ENCODE data around the gene DMRTA1. TPM values are rescaled to one million over a fixed set of nuclear protein-coding genes. Genes with fewer than 3 reads are reported as not detected.
"Not testable (repeated sequence)": the region's sequence is repeated elsewhere in the genome, so short reads cannot be mapped to it uniquely, and the experiment has no call there.

Gene DMRTA1
- total RNA-seq, 2 experiments from 2014 or later = not detected

- Mint-ChIP-seq H3K9me3 (ENCODE audit: insufficient read depth) (no peaks in the 10 kb centered on the region), H3K27ac (no peak overlapping the region), H3K4me1 (ENCODE audit: low read depth) (no peaks in the 10 kb centered on the region), H3K36me3 (ENCODE audit: low read depth) (no peaks in the 10 kb centered on the region), H3K27me3 (ENCODE audit: low read depth) (no peaks in the 10 kb centered on the region), H3K4me3 (no peak overlapping the region)
- CTCF ChIA-PET = interaction anchor here (1.0 kb wide), 1 partner anchor 12 kb away, joined by 3 read pairs; no protein-coding TSS in a partner anchor
- POLR2A ChIA-PET = no interaction called here
- ATAC-seq (no peak), DNase-seq (no peak)
Measured at GRCh38 chr9:22481566-22481965, 34.9 kb downstream of the DMRTA1 start.

DNA sequence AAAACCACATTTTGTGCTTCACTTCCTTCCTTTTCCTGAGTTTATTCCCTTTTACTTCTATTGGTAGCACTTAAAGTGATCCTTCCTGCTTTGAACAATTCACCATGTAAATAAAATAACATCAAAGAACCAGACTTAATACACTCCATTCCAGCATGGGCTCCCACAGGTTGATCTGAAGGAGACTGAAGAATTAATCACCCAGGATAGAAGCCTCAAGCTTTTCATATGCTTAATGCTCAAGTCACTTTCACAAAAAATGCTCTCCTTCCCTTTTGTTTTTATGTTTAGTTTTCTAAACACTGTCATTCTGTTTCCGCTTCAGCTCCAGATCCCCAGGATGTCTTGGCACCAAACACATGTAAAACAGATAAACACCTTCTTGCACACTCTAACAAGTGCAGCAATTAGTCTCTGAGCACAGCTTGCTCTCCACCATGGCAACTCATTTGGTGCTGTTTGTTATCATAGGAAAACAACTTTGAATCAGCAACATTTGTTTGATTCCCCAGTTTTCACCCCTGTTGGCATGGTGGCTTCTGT, 37.0 kb downstream of the DMRTA1 start:
- Mint-ChIP-seq H3K27ac (no peak overlapping the region), H3K36me3 (ENCODE audit: low read depth) (no peaks in the 10 kb centered on the region), H3K9me3 (ENCODE audit: insufficient read depth) (no peaks in the 10 kb centered on the region), H3K27me3 (ENCODE audit: low read depth) (no peaks in the 10 kb centered on the region), H3K4me1 (ENCODE audit: low read depth) (no peaks in the 10 kb centered on the region), H3K4me3 (no peak overlapping the region)
- DNase-seq (no peak), ATAC-seq (no peak)
- ChIA-PET CTCF (no interaction called here), POLR2A (no interaction called here)

DNA sequence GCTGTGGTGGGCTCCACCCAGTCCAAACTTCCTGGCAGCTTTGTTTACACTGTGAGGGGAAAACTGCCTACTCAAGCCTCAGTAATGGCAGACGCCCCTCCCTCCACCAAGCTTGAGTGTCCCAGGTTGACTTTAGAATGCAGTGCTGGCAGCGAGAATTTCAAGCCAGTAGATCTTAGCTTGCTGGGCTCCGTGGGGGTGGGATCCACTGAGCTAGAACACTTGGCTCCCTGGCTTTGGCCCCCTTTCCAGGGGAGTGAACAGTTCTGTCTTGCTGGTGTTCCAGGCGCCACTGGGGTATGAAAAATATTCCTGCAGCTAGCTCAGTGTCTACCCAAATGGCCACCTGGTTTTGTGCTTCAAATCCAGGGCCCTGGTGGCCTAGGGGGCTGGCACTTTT, 49.6 kb downstream of the DMRTA1 start:
- H3K4me1 Mint-ChIP-seq (ENCODE audit: low read depth); H3K27me3 Mint-ChIP-seq (ENCODE audit: low read depth); ATAC-seq; CTCF ChIA-PET; H3K36me3 Mint-ChIP-seq (ENCODE audit: low read depth); H3K9me3 Mint-ChIP-seq (ENCODE audit: insufficient read depth); H3K27ac Mint-ChIP-seq; POLR2A ChIA-PET; DNase-seq; H3K4me3 Mint-ChIP-seq: not testable (repeated sequence)
